Neural progenitor cell (in vitro differentiated cells): ENCODE results near the gene KRT79.

ENCODE experiments used
- CTCF ChIP-seq: fragments of 200-600 bp; sonication (generic); IDR thresholded peaks from 2 replicates; pipeline ENCODE4 v1.5.1; 2017; ENCODE audit warnings: antibody characterized with exemption, mild to moderate bottlenecking
- EZH2 ChIP-seq: fragments of 200-600 bp; sonication (generic); IDR thresholded peaks from 2 replicates; pipeline ENCODE4 v1.6.1; 2017; ENCODE audit warnings: antibody characterized with exemption, mild to moderate bottlenecking, moderate library complexity

GRCh38 chr12:52789637-52790426 is 44.3 kb downstream of the KRT79 start:
- TF ChIP-seq CTCF (no peak), EZH2 (no peak)
